Ishikawa (cell line): ENCODE data around the gene LTA.

ENCODE experiments used
- CEBPB ChIP-seq: IDR thresholded peaks from 2 replicates; pipeline ENCODE4 v1.6.1; 2012
- CREB1 ChIP-seq: IDR thresholded peaks from 2 replicates; pipeline ENCODE4 v1.6.1; 2012; ENCODE audit warnings: low read depth
- EGR1 ChIP-seq: IDR thresholded peaks from 2 replicates; pipeline ENCODE4 v1.6.1; 2012
- EP300 ChIP-seq: IDR thresholded peaks from 2 replicates; pipeline ENCODE4 v1.6.1; 2012; ENCODE audit warnings: borderline replicate concordance
- RAD21 ChIP-seq: IDR thresholded peaks from 2 replicates; pipeline ENCODE4 v1.6.1; 2012; ENCODE audit warnings: low read depth
- TAF1 ChIP-seq: IDR thresholded peaks from 2 replicates; pipeline ENCODE4 v1.6.1; 2012; ENCODE audit warnings: low read depth, mild to moderate bottlenecking
- YY1 ChIP-seq: IDR thresholded peaks from 2 replicates; pipeline ENCODE4 v1.6.1; 2012; ENCODE audit warnings: low read depth
- TF ChIP-seq, protein P1 (sequence below): IDR thresholded peaks from 2 replicates; pipeline ENCODE4 v1.6.1; 2012
- TF ChIP-seq, protein P2 (sequence below): IDR thresholded peaks from 2 replicates; pipeline ENCODE4 v1.6.1; 2012; ENCODE audit warnings: low read depth, mild to moderate bottlenecking
- TF ChIP-seq, protein P3 (sequence below): IDR thresholded peaks from 2 replicates; pipeline ENCODE4 v1.6.1; 2012

- TF ChIP-seq, protein P1, sequence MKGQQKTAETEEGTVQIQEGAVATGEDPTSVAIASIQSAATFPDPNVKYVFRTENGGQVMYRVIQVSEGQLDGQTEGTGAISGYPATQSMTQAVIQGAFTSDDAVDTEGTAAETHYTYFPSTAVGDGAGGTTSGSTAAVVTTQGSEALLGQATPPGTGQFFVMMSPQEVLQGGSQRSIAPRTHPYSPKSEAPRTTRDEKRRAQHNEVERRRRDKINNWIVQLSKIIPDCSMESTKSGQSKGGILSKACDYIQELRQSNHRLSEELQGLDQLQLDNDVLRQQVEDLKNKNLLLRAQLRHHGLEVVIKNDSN, result no peak
- TF ChIP-seq, protein P2, sequence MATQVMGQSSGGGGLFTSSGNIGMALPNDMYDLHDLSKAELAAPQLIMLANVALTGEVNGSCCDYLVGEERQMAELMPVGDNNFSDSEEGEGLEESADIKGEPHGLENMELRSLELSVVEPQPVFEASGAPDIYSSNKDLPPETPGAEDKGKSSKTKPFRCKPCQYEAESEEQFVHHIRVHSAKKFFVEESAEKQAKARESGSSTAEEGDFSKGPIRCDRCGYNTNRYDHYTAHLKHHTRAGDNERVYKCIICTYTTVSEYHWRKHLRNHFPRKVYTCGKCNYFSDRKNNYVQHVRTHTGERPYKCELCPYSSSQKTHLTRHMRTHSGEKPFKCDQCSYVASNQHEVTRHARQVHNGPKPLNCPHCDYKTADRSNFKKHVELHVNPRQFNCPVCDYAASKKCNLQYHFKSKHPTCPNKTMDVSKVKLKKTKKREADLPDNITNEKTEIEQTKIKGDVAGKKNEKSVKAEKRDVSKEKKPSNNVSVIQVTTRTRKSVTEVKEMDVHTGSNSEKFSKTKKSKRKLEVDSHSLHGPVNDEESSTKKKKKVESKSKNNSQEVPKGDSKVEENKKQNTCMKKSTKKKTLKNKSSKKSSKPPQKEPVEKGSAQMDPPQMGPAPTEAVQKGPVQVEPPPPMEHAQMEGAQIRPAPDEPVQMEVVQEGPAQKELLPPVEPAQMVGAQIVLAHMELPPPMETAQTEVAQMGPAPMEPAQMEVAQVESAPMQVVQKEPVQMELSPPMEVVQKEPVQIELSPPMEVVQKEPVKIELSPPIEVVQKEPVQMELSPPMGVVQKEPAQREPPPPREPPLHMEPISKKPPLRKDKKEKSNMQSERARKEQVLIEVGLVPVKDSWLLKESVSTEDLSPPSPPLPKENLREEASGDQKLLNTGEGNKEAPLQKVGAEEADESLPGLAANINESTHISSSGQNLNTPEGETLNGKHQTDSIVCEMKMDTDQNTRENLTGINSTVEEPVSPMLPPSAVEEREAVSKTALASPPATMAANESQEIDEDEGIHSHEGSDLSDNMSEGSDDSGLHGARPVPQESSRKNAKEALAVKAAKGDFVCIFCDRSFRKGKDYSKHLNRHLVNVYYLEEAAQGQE, result no peak
- TF ChIP-seq TAF1, result no peak
- no peak for TF ChIP-seq CREB1
- TF ChIP-seq, protein P3, sequence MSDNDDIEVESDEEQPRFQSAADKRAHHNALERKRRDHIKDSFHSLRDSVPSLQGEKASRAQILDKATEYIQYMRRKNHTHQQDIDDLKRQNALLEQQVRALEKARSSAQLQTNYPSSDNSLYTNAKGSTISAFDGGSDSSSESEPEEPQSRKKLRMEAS, result no peak
- TF ChIP-seq EP300, result no peak
- TF ChIP-seq YY1, result no peak
- TF ChIP-seq EGR1, result no peak
- TF ChIP-seq RAD21, result no peak
- no peak for TF ChIP-seq CEBPB
Observed at GRCh38 chr6:31547727-31548543, 24.2 kb upstream of the LTA start.
